HG02588 (cell line): ENCODE data around the gene SPPL2A.
"Not testable (repeated sequence)": the region's sequence is repeated elsewhere in the genome, so short reads cannot be mapped to it uniquely, and the experiment has no call there.

ENCODE experiments used
- ATAC-seq: cut with Tn5 transposase; IDR thresholded peaks from one replicate; pipeline ENCODE4 v1.9.1; 2021; ENCODE audit warnings: mild to moderate bottlenecking, moderate library complexity; ENCODE audit not compliant: unreplicated experiment

Gene SPPL2A

DNA sequence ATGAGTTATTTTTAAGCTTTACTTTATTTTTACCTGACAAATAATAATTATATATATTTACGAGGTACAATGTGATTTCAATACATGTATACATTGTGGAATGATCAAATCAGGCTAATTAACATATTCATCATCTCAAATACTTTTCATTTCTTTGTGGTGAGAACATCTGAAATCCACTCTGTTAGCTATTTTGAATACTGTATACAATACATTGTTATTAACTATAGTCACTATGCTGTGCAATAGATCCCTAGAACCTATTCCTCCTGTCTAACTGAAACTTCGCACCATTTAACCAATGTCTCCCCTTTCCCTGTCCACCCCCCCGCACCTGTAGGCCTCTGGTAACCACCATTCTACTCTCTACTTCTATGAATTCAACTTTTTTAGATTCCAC lies 7.9 kb upstream of the SPPL2A start:
- ATAC-seq: no peak

DNA sequence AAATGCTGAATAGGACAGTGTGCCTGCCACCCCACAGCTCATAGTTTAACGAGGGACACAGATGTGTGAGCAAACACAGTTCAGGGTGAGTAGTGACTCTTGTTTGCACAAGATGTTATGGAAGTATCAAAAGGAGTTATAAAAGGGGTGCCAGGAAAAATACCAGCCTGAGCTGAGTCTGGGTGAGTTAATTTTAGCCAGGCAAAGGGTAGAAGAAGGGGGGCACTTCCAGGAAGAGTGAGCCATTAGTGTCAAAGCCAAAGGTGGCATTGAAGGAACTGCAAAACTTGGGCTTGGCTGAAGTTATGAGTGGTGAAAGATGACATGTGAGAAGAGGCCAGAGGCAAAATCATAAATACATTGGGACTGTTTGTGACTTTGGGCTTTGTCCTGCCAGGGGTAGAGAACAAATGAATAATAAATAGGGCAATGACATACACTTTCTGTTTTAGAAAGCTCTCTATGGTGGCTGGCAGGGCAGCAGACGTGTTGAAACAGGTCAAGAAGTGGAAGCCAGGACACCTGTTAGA lies 1.9 kb upstream of the SPPL2A start:
- ATAC-seq: no peak

DNA sequence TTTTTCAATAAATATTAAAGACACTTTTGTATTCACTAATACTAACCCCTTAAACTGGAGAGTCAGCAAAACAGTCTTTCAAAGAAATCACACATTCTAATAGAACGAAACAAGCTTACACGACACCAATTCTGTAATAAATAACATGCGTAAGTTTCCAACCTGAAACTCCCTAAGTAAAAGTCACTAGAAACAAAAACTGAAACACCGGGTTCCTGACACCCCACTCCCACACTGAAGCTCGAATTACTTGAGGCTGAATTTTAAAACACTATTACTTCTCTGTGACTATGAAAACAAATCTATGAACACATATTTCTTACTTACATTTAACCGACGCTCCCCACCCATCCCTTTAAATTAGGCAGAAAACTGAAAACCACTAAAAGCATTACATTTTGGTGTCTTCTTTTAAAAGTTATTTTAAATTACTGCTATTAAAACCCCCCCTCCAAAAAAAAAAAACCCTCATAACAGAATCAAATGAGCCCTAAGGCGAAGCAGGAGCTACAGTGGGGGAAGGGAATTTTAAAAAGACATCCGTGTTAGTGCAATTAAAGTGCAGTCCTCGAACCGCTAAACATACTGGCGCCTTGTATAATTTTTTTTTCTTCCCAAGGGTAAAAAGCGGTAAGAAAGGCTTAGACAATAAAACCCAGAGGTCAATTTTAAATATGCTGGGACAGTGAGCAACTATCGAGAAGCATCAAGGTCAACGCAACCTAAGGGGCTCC lies 878 bp downstream of the SPPL2A start:
- no peak for ATAC-seq

DNA sequence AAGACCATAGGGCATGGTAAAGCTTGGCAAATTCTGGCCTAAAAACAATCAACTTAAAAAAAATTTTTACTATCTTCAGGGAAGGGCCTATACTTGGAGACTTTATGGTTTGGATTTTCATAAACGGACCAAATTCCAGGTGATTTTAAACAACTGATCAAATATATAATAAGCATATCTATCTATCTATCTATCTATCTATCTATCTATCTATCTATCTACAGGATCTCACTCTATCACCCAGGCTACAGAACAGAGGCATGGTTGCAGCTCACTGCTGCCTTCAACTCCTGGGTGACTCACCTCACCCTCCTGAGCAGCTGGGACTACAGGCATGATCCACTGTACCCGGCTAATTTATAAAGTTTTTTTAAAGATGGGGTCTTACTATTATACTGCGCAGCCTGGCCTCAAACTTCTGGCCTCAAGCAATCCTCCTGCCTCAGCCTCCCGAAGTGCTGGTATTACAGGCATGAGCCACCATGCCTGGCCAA lies 6.7 kb downstream of the SPPL2A start:
- ATAC-seq: no peak

DNA sequence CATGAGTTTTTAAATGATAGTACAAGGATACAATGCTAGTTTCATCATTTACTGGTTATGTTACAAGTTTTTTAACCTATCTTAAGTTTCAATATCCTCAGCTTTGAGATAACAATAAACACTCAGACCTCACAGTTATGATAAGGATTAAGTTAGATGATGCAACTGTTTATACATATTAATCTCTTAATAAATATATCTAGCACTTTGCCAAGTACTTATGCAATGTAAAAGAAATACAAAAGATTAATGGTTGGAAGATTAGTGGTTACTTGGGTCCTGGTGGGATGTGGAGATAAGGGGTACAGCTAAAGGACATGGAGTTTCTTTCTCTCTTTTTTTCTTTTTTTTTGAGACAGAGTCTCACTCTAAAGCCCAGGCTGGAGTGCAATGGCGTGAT lies 12.0 kb downstream of the SPPL2A start:
- ATAC-seq: no peak

DNA sequence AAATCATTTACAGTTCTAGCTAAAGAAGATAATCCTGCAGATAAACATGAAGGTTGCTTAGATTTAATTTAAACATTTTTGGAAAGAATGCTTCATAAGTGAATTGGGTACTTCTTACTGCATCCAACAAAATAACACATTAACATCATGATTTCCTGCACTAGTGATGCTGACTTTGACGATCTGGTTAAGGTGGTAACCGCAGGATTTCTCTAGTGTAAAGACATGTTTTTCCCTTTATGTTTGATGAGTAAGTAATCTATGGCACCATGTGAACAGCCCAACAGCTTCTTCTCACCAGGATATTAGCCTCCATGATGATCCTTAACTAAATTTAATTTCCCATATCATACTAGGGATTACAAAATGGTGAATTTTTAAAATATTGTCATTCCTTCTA lies 14.1 kb downstream of the SPPL2A start:
- no peak for ATAC-seq

DNA sequence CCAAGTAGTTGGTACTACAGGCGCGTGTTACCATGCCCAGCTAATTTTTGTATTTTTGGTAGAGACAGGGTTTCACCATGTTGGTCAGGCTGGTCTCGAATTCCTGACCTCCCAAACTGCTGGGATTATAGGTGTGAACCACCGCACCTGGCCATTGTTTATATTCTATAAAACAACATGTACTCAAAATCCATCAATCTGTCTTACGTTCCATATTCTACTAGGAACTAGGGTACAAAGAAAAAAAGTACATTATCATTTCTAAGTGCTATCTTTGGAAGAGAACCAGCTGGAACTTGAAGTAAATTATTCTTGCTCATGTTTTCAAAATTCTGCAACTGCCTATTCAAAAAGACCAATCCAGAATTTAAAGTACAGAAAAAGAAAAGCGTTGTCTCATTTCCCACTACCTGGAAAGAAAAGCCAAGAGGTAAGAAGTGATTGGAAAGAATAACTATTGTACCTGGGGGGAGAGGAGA lies 15.2 kb downstream of the SPPL2A start:
- no peak for ATAC-seq

DNA sequence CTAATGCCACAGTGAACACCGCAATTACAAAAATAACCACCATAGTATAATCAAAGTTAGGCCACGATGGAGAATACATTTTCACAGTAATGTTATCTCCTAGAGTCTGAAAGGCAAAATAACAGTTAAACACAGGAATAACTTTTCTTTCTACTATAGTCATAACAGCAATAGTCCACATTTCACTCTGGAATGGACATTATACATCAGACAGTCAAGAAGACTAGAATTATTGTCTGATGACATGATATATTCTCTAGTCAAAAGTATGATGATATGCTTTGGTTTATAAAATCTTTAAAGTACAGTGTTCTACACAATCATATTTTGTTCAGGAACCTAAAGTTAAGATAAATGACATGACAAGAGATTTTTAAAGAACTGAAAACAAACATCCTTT lies 18.0 kb downstream of the SPPL2A start:
- no peak for ATAC-seq

DNA sequence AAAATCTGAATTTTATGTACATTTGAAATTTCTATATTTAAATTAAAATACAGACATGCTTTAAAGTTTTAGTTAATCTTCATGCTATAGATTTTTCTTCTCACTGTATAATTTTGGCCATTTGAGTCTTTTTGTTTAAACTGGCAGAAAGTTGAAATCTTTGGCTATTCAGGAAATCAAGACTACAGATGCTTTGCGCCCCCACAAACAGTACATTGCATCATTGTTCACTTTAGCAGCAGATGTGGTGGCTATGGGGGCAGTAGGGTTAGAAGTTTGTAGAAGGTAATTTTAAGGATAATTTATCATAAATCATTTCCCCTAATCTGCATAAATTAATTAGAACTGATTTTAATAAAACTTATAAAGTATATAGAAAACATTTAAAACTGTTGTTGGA lies 20.9 kb downstream of the SPPL2A start:
- ATAC-seq: no peak

DNA sequence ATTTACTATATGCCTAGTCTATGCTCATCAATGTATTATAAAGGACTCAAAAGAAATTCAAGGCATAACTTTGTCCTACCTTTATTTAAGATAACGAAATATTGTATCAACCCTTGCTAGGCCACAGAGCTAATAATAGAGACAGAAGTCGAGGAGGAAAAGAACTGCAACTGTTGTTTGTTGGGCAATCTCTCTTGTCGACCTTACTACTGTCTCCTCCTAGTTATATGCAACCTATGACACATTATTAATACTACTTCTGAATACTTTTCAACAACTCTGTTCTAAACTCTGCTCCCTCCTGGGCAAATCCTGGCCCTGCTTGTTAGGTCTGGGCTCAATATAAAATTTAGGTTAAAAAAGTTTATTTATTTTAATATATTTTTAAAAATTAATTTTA lies 24.6 kb downstream of the SPPL2A start:
- ATAC-seq: no peak

DNA sequence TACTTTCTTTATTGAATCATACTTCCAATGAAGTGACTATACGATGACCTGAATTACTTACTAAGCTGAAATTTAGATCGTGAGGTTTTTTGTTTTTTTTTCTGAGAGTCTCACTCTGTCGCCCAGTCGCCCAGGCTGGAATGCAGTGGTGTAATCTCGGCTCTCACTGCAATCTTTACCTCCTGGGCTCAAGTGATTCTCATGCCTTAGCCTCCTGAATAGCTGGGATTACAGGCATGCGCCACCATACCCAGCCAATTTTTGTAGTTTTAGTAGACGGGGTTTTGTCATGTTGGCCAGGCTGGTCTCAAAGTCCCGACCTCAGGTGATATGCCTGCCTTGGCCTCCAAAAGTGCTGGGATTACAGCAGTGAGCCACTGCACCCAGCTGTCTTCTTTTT lies 28.7 kb downstream of the SPPL2A start:
- no peak for ATAC-seq

DNA sequence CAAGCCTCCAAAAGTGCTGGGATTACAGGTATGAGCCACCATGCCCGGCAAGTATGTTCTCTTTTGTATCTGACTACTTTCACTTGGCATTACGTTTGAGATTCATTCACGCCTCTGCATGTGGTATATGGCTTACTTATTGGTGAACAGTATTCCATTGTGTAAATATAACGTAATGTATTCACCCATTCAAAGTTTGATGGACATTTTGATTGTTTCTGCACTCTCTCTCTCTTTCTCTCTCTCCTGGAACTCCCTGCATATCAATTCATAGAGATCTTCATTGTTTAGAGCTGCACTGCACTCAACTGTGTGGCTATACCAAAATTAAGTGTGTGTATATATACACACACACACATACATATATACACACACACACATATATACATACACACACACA lies 30.4 kb downstream of the SPPL2A start:
- no peak for ATAC-seq

DNA sequence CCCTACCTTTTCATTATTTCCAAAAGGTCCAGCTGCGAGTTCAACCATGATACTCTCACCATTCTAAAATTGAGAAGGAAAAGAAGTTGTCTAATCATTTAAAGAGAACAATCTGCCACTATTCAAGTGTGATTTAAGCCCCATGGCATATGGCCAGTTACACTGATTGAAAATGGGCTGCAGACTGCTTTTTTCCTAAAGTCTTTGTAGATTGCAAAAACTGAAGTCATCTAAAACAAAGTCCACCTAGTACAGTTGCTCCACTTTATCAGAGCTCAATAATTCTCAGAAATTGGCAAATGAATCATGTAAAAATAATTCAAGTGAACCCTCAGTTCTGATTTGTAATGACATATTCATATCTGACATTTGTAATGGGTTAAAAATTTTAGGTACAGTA lies 39.2 kb downstream of the SPPL2A start:
- no peak for ATAC-seq

DNA sequence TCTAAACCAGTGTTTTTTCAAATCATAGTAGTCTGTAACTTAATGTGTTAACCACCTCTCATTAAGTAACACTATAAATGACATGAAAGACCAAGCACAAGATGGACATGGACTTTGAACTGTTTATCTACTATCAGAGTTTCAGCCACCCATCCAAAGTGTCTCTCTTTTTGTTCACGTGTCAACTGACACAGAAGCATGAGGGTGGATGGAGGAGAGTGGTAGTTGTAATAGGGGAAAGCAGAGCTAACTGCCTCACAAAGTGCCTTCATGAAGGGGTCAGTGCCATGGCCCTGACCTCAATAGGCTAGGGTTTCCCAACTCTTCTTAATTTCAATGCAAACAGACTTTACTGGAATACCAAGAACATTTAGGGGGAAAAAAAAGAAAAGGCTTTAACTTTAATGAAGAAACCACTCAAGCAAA lies 46.8 kb downstream of the SPPL2A start:
- no peak for ATAC-seq

DNA sequence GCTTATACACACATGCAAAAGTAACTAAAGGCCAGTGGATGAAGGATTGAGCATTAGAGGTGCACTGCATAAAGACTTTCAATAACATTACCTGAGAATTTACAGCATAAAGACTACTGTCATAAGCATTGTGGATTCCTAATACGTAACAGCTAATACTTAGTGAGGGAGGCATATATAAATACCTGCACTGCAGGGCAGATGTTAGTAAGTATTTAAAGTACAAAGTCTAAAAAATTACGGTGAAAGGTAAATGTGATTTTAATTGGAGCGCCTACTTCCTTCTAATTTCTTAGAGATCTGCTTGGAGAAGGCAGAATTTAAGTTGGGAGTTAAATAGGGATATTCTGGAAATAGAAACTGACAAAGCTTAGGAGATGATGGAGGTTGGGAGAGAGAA lies 53.5 kb downstream of the SPPL2A start:
- no peak for ATAC-seq

DNA sequence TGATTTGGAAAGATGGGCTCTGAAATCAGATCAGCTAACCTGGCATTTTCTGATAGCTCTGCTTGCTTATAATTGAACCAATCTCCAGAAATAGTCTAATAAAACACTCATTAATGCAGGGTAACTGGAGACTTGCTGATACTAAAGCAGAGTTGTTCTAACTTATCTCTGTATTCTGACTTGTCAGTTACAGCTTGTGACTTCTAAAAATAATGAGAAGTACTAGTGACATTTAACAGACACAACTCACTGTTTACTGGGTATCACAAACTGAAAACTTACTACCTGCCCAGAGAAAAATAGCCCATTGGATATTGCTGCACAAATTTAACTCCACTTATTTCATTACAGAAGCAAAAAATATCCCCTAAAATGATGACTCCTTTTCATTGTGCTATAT lies 54.9 kb downstream of the SPPL2A start:
- no peak for ATAC-seq

DNA sequence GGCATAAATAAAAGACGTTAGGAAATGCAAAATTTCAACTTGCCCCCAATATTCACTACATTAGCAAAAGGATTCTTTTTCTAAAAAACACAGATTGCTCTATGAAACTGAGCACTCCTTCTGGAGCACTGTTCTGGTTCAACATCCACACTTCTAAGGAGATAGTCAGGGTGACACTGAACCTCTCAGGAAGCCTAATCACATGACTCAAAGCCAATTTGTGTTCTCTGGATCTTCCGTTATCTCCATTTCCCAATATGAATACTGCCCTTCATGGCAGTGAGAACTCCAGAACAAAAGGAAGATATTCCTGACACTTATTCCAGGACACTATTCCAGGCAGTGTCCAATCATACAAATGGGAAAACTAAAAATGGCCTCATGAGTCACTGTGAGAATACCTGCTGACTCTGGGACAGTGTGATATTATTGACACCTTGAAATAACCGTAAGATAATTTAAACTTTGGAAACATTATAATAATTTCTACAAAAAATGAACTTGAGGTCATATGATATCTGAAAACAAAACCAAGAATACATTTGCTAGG lies 57.6 kb downstream of the SPPL2A start:
- no peak for ATAC-seq

DNA sequence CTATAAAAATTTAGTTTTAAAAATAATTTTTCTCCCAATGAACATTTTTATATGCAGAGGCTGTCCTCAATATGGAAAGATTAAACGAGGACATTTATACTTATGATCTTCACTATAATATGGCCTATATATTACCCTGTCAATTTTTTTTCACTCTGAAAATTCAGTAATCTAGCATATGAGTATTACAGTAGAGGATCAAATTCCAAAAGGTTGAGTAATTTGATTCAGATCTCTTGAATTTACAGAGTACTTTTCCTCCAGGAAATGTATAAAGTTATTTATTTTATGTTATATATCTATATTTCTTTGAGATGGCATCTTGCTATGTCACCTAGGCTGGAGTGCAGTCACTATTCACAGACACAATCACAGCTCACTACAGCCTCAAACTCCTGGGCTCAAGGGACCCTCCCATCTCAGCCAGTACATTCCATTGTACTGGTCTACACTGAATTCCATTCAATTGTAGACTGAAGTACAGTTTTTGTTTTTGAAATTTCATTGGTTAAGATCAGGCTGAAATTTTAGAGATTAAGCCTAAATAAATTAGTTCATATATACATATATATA lies 62.7 kb downstream of the SPPL2A start:
- no peak for ATAC-seq

DNA sequence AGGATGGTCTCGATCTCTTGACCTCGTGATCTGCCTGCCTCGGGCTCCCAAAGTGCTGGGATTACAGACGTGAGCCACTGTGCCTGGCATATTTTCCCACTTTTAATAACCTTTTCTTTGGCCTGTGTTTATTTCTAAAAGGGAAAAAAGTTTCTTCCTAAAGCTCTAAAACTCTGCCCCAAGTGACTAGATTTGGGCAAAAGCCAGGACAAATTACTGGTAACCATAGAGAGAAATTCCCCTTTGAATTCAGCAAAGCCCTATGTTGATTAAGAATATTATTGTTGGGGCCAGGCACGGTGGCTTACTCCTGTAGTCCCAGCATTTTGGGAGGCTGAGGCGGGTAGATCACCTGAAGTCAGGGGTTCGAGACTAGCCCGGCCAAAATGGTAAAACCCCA lies 67.4 kb downstream of the SPPL2A start:
- no peak for ATAC-seq

DNA sequence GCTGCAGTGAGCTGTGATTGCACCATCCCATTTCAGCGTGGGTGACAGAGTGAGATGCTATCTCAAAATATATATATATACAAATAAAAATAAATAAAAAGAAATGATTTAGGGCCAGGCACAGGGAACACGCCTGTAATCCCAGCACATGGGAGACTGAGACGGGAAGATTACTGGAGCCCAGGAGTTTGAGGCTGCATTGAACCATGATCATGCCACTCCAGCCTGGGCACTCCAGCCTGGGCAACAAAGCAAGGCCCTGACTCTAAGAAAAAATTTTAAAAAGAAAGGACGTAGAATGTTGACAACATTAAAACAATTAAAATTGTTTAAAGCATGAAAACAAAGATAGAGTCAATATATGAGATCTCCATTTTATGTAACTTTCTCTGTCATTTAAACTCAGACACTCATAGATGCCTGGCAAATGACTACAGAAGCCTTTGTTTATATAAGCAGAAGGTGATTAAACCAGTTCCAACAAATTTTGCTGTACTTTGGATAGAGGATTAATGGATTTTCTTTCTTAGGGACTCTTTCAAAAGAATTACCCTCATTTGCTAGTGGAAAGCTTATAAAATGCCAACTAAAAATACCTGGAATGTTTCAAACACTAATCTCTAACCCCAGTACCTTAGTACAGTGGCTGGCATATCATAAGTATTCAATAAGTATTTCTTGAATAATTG lies 68.3 kb downstream of the SPPL2A start:
- ATAC-seq: no peak

DNA sequence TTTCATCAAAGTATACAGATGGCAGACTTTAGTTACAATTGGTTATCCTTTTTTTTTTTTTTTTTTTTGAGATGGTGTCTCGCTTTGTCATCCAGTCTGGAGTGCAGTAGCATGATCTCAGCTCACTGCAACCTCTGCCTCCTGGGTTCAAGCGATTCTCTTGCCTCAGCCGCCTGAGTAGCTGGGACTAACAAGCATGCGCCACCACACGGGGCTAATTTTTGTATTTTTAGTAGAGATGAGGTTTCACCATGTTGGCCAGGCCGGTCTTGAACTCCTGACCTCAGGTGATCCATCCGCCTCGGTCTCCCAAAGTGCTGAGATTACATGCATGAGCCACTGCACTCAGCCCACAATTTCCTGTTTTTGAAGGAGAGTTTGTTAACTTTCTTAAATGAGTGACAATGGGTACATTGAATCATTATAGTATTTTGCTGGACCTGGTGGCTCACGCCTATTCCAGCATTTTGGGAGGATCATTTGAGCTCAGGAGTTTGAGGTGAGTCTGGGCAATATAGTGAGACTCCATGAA lies 70.8 kb downstream of the SPPL2A start:
- not testable (repeated sequence) for ATAC-seq
